ENCODE data around the gene CSTF1.
"Not testable (repeated sequence)": the region's sequence is repeated elsewhere in the genome, so short reads cannot be mapped to it uniquely, and the experiment has no call there.

The CSTF1 gene

DNA sequence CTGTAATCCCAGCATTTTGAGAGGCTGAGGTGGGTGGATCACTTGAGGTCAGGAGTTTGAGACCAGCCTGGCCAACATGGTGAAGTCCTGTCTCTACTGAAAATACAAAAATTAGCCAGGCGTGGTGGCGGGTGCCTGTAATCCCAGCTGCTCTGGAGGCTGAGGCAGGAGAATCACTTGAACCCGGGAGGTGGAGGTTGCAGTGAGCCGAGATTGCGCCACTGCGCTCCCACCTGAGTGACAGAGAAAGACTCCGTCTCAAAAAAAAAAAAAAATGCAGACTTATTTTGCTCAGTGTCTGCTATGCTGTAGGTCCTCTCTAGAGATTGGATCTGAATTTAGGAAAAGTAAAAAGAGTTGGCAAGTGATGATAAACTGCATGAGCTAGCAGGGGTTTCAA is 18.8 kb downstream of the CSTF1 start:
- DNase-seq: not testable (repeated sequence)

DNA sequence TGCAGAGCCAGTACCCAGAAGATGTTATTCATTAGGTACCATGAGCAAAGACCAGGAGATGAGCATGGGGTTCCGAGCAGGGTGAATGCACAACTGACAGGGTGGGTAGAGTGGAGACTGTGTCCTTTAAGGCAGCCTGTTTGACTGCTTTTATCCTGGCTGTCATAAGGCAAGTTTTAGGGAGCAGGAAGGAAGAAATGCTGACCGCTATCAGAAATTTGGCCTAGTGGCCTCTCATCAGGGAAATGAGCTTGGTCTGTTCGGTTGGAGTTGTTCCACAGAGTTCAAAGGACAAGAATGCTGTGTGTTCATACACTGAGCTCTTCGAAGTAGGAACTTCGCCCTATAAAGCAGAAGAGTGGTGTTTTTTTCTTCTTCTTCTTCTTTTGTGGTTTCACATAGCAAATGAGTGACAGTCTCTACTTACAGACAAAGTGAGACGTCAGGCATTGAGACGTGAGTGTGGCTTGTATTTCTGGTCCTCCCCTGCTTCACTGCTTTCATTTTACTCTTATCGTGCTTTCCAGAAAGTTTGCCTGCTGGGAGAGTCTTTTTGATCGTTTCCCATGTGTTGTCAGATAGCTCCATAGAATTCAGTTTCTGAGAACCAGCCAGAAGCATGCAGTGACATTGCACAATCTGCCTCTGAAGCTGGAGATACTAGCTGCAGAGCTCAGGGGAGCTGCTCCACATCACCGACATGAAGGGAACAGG is 19.5 kb downstream of the CSTF1 start, which contains the start of gene CASS4:
CASS4 (plus strand) TSS at position 502 of the 714 bp plus-strand sequence; CDS start at position 701, 199 bp downstream.
- DNase-seq: peak; percentile 89

DNA sequence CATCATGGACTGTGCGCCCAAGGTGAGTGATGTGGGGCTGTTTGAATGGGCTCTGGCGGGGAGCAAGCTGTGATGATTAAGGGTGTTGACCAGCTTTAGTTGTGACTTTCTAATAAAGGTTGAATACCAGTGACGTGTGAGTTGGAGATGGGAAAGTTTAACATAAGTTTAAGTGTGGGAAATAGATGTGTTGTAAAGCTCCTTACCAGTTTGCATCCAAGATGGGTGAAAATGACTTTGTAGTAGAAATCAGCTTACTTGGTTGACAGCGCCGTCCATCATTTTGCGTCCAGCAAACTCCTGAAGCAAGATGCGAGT is 20.0 kb downstream of the CSTF1 start:
- DNase-seq: no peak

GRCh38 chr20:56412949-56413348 is 20.5 kb downstream of the CSTF1 start:
- DNase-seq: no peak

DNA sequence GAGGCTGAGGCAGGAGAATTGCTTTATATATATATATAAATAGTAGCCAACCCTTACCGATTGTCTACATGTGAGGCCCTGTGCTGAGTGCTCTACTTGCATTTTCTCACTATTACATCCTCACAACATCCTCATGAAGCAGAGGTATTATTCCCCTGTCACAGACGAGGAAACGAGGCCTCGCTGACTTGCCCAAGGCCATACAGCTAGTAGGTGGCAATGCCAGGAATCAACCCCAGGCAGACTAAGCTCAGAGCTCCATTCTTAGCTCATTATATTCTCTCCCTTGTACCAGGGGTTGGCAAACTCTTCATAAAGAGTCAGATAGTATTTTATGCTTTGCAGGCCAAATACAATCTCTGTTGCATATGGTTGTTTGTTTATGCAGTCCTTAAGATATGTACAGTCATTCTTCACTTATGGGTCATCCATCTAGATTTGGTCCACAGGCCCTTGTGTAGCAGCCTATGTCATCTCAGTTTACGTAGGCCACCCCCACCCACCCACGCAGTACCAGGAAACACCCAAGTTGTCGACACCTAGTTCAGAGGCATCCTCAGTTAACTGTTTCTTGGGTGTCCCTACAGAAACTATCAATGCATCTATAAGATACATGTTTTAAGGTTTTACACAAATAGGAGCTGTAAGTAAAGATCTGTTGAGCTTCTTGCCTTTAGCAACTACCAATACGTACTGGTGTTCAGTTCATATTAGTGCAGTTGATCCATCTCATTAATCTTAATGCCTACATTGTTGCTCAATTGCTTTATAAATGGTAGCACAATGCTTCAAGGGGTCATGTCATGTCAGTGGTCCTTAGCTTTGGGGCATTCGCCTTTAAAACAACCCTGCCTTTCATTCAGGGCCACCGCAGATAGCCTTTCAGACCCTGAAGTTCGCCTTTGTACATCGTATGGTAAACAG is 22.7 kb downstream of the CSTF1 start:
- DNase-seq: no peak

GRCh38 chr20:56417402-56417801 is 25.0 kb downstream of the CSTF1 start:
- DNase-seq: no peak

GRCh38 chr20:56417911-56418310 is 25.5 kb downstream of the CSTF1 start:
- DNase-seq: no peak

DNA sequence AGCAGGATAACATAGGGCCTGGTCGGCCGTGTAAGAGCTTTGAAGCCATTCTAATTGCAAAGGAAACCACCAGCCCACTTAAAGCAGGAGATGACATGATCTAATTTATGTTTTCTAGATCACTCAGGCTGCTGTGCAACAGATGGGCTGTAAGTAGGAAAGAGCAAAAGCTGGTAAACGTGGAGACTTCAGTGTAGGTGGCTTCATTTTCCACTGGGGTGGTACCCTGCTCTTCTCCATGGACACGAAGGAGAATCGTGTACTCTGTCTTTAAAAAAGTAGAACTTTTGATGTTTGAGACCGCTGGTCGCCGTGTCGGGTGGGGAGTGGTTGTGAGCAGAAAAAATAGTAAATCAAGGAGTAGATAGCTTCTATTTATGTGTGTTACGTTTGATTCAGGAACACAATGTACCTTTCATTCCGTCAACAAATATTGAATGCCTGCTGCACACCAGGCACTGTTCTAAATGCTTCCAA is 26.0 kb downstream of the CSTF1 start:
- DNase-seq: no peak

DNA sequence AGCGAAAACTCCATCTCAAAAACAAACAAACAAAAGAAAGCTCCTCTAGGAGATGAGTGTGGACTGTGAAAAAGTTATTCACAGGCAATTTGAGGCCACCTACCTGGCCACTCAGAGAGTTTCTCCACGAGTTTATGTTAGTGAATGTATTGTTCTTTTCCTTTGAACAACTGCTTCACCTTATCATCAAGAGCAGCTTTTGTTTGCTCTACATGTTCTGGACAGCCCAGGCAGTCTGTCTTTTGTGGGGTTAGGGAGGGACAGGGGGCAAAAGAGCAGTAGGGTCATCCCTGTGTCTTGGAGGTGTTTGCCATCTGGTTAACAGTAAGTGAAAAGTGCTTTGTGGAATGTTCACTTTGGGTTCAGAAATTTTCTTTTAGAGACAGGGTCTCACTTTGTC is 27.6 kb downstream of the CSTF1 start:
- no peak for DNase-seq

GRCh38 chr20:56420940-56421688 is 28.7 kb downstream of the CSTF1 start:
- no peak for DNase-seq

- DNase-seq: peak; percentile 84
Measured at GRCh38 chr20:56422076-56422823, 29.8 kb downstream of the CSTF1 start.

- DNase-seq: no peak
Measured at GRCh38 chr20:56422824-56423189, 30.4 kb downstream of the CSTF1 start.

GRCh38 chr20:56423211-56423610 is 30.8 kb downstream of the CSTF1 start:
- DNase-seq: peak; percentile 48

- DNase-seq: no peak
Measured at GRCh38 chr20:56423886-56424285, 31.4 kb downstream of the CSTF1 start.

DNA sequence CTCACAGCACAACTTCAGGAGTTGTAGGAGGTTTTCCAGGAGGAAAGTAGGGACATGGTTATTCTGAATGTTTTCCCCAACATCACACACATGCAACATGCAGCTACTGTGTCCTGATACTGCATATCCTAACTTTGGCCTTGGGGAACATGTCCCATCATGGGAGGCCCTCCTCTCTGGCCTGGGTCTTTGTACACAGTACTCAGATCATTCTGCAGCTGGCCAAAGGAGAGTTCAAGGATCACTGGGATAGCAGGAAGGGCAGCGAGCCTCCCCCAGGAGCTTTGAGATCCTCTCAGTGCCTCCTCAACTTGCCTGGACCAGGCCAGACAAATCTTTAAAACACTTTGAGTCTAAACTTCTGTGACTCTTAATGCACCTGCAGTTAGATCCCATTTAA is 32.5 kb downstream of the CSTF1 start:
- DNase-seq: no peak

GRCh38 chr20:56426026-56426425 is 33.6 kb downstream of the CSTF1 start:
- no peak for DNase-seq

DNA sequence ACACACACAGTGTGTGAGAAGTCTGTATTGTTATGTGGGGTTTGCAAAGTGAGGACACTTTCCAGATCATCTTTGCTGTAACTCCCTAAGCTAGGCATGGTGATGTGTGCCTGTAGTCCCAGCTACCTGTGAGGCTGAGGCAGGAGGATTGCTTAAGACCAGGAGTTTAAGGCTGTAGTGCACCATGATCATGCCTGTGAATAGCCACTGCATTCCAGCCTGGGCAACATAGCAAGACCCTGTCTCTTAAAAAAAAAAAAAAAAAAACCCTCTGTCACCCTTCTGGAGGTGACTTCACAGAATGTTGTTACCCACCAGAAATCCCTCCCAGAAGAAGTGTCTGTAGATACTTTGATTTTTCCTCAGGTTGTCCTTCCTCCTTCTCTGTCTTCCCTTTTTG is 34.5 kb downstream of the CSTF1 start:
- DNase-seq: no peak

DNA sequence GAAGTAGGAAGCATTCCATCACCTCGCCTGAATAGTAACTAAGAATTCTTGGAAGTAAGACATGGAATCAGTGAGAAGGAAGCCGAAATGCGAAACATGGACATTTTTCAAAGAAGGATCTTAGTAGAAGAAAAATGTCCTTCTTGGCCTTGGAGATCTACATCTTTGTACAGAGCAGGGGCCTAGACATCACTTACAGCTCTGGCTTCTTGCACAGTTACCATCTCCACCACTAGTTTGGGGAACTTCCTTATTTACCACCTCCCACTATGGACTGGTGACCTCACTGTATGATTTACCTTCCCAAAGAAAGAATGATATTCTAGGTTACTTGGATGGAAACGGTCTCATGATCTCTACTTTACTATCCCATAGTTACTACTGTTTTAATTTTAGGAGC is 35.4 kb downstream of the CSTF1 start:
- peak; percentile 59 for DNase-seq

DNA sequence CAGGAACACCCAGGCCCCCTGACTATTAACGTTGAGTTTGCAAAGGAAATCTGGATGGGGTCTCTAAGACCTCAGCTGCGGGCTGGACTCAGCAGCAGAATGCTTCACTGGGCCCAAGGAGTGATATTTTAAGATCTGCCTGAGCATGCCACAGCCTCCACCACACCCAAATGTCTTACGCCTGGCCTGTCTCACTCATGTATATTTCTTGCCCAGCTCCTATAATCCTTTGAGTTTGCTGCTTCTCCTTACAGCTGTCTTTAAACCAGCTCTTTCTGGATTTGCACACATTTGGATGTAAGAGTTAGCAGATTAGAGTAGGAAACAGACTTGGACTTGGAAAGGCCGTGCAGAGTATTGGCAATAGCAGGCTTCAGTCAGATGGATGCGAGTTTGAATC is 36.0 kb downstream of the CSTF1 start:
- no peak for DNase-seq

DNA sequence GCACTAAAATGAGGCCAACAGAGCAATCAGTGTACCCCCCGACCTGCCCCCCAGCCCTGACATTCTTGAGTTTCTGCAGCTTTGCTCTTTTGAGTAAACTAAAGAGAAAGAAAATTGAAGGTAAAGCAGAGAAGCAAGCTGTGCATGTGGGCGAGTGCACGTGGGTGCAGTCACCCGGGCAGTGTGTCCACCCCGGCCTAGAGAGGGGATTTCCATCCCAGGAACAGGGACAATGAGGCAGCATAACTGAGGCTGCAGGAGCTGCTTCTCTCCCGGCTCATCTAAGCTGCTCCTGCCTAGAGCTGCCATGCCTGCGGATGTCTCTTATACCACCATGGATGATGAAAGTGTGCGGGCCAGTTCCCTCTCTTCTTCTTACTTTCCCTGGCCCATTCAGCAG is 36.4 kb downstream of the CSTF1 start:
- DNase-seq: no peak

- peak; percentile 44 for DNase-seq
Measured at GRCh38 chr20:56429502-56429901, 37.1 kb downstream of the CSTF1 start.

DNA sequence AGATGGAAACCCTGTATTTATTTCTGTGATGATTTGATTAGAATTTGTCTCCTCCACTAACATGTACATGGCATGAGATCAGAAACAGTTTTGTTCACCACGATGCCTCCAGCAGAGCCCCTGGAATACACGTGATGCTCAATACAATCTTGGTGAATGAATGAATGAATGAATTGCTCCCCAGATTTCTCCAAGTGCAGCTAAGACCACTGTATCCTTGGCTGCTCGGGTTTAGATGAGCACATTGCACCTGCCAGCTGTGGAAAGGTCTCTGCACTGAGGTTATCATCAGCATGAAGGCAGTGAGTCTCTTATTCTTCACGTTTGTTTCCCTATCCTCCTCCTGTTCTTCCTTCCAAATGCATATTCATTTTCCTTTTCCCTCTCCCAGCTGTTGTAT is 37.5 kb downstream of the CSTF1 start:
- DNase-seq: no peak

GRCh38 chr20:56430461-56430860 is 38.0 kb downstream of the CSTF1 start:
- no peak for DNase-seq
